Dermis microvascular lymphatic vessel endothelial cell (primary cell): ENCODE measurements around the gene GPR84. TPM values are rescaled to one million over a fixed set of nuclear protein-coding genes. Genes with fewer than 3 reads are reported as not detected.
"Not testable (repeated sequence)": the region's sequence is repeated elsewhere in the genome, so short reads cannot be mapped to it uniquely, and the experiment has no call there.

Experiments used
- DNase-seq, 2 donors: peaks; one replicate each; pipeline versions ENCODE4 v3.0.0 to v3.0.0-alpha.2; 2010; ENCODE audit warnings: low read depth in 2 of 2
- total RNA-seq: library from RNA; depleted of rRNA; stranded (reverse); fragments of >200 nt; gene quantifications from 2 replicates; pipeline ENCODE4 v1.2.1, GENCODE V29; 2014

Gene GPR84
- total RNA-seq, 1 donor from 2014 or later, result not detected

- no peak for DNase-seq
These were observed 35.5 kb downstream of the GPR84 start for GRCh38 chr12:54328595-54329337.

GRCh38 chr12:54325442-54326109 lies 38.7 kb downstream of the GPR84 start:
- not testable (repeated sequence) for DNase-seq

- DNase-seq, result peak; percentile 99 to 100
These were observed 39.5 kb downstream of the GPR84 start, which contains the start of gene COPZ1 for GRCh38 chr12:54324617-54325441. COPZ1 (plus strand) TSS chr12:54325131; CDS start chr12:54325164, 33 bp downstream.

- DNase-seq, result no peak
These were observed 42.9 kb downstream of the GPR84 start for GRCh38 chr12:54321363-54321762.

Other genes with a start within 250 kb of the GPR84 start
- 16.2 and 17.5 TPM in 2 replicates for gene SMUG1, start 175.5 kb downstream of the GPR84 start, total RNA-seq
- gene CBX5, start 84.4 kb downstream of the GPR84 start, total RNA-seq, result 30.9 and 31.9 TPM in 2 replicates
- gene HNRNPA1, start 83.8 kb downstream of the GPR84 start, total RNA-seq, result 339 and 443 TPM in 2 replicates
- not detected in 2 replicates for gene NFE2, start 63.5 kb downstream of the GPR84 start, total RNA-seq
- 75.4 and 96.7 TPM in 2 replicates for gene COPZ1, start 39.4 kb downstream of the GPR84 start, total RNA-seq
- gene ZNF385A, start 20.2 kb upstream of the GPR84 start, total RNA-seq, result 0.26 and 0.89 TPM in 2 replicates
- 299 and 342 TPM in 2 replicates for gene ITGA5, start 54.8 kb upstream of the GPR84 start, total RNA-seq
- not detected in 2 replicates for gene GTSF1, start 109.1 kb upstream of the GPR84 start, total RNA-seq
- under 0.01 TPM in 1 of 2 replicates, not detected in the other for gene NCKAP1L, start 133.3 kb upstream of the GPR84 start, total RNA-seq
- gene PDE1B, start 185.1 kb upstream of the GPR84 start, total RNA-seq, result not detected in 2 replicates
- not detected in 2 replicates for gene PPP1R1A, start 224.2 kb upstream of the GPR84 start, total RNA-seq